GM23338 (cell line): ENCODE measurements around the gene LRMDA. TPM values are rescaled to one million over a fixed set of nuclear protein-coding genes. Genes with fewer than 3 reads are reported as not detected.

Source experiments
- ATAC-seq: fragments of 200-7000 bp; cut with Tn5 transposase; 3 replicates; pipeline ENCODE4 v1.9.1; 2020
- DNase-seq: peaks from one replicate; pipeline ENCODE4 v3.0.0-alpha.2; 2015; ENCODE audit warnings: low spot score
- H2AFZ ChIP-seq: fragments of 200-600 bp; sonication (generic); 2 replicates; pipeline ENCODE4 v1.8.0; 2016; ENCODE audit warnings: antibody characterized with exemption, mild to moderate bottlenecking, moderate library complexity
- H3F3A ChIP-seq: fragments of 200-600 bp; sonication (generic); replicated peaks from 2 replicates; pipeline ENCODE4 v1.8.0; 2017; ENCODE audit warnings: antibody characterized with exemption, mixed run types, low read depth
- H3K27ac ChIP-seq: fragments of 200-600 bp; sonication (generic); 2 replicates; pipeline ENCODE4 v1.6.1; 2016; ENCODE audit warnings: low read depth
- H3K27me3 ChIP-seq: fragments of 200-600 bp; sonication (generic); 2 replicates; pipeline ENCODE4 v1.8.0; 2016; ENCODE audit warnings: mild to moderate bottlenecking, mixed run types, moderate library complexity; ENCODE audit not compliant: insufficient read depth
- H3K36me3 ChIP-seq: fragments of 200-600 bp; sonication (generic); 2 replicates; pipeline ENCODE4 v1.8.0; 2016; ENCODE audit warnings: mild to moderate bottlenecking; ENCODE audit not compliant: insufficient read depth
- H3K4me1 ChIP-seq: fragments of 200-600 bp; sonication (generic); 2 replicates; pipeline ENCODE4 v1.8.0; 2016; ENCODE audit warnings: mild to moderate bottlenecking, moderate library complexity; ENCODE audit not compliant: insufficient read depth
- H3K4me2 ChIP-seq: fragments of 200-600 bp; sonication (generic); 2 replicates; pipeline ENCODE4 v1.7.1; 2017; ENCODE audit warnings: mixed run types
- H3K4me3 ChIP-seq: fragments of 200-600 bp; sonication (generic); 2 replicates; pipeline ENCODE4 v1.6.1; 2016; ENCODE audit warnings: mixed run types
- H3K79me2 ChIP-seq: fragments of 200-600 bp; sonication (generic); replicated peaks from 2 replicates; pipeline ENCODE4 v1.8.0; 2017; ENCODE audit warnings: mild to moderate bottlenecking; ENCODE audit not compliant: insufficient read depth
- H3K9me2 ChIP-seq: fragments of 200-600 bp; sonication (generic); 2 replicates; pipeline ENCODE4 v1.8.0; 2017; ENCODE audit not compliant: insufficient read depth
- H4K20me1 ChIP-seq: fragments of 200-600 bp; sonication (generic); replicated peaks from 2 replicates; pipeline ENCODE4 v1.8.0; 2017; ENCODE audit warnings: mild to moderate bottlenecking; ENCODE audit not compliant: insufficient read depth
- H3K27ac Mint-ChIP-seq: 2 replicates; pipeline ENCODE4 v1.8.0; 2020; ENCODE audit warnings: inconsistent platforms, mild to moderate bottlenecking, moderate library complexity, mixed read lengths
- H3K27me3 Mint-ChIP-seq: 3 replicates; pipeline ENCODE4 v1.8.0; 2022; ENCODE audit warnings: low read depth, mild to moderate bottlenecking, moderate library complexity, mixed read lengths, inconsistent platforms; ENCODE audit not compliant: insufficient read depth, poor library complexity
- H3K36me3 Mint-ChIP-seq: 3 replicates; pipeline ENCODE4 v1.8.0; 2021; ENCODE audit warnings: low read depth, mild to moderate bottlenecking, inconsistent platforms, moderate library complexity, mixed read lengths
- H3K4me1 Mint-ChIP-seq: 3 replicates; pipeline ENCODE4 v1.8.0; 2020; ENCODE audit warnings: mild to moderate bottlenecking, inconsistent platforms, mixed read lengths
- H3K4me3 Mint-ChIP-seq: 3 replicates; pipeline ENCODE4 v1.8.0; 2021; ENCODE audit warnings: moderate library complexity, mild to moderate bottlenecking, inconsistent platforms, mixed read lengths
- H3K9me3 Mint-ChIP-seq: 3 replicates; pipeline ENCODE4 v1.8.0; 2020; ENCODE audit warnings: moderate library complexity, mild to moderate bottlenecking, inconsistent platforms, mixed read lengths
- CREB1 ChIP-seq: fragments of 250-450 bp; sonication (Bioruptor Pico); IDR thresholded peaks from 2 replicates; pipeline ENCODE4 v1.5.0; 2020; ENCODE audit warnings: low read depth, mild to moderate bottlenecking, moderate library complexity
- CTCF ChIP-seq, 2 experiments: fragments of 200-600 bp in 1 of 2; sonication (generic) in 1 of 2; conservative IDR thresholded peaks; 2 replicates each; pipeline versions ENCODE4 v1.5.1 to v1.6.1; 2016 to 2017; ENCODE audit warnings: antibody characterized with exemption in 2 of 2, low read depth in 2 of 2, mild to moderate bottlenecking in 2 of 2, moderate library complexity in 1 of 2
- ETS1 ChIP-seq: IDR thresholded peaks from 2 replicates; pipeline ENCODE4 v1.6.1; 2016; ENCODE audit warnings: antibody characterized with exemption
- EZH2 ChIP-seq: fragments of 200-600 bp; sonication (generic); IDR thresholded peaks from one replicate; pipeline ENCODE4 v1.8.0; 2017; ENCODE audit warnings: antibody characterized with exemption, mild to moderate bottlenecking, low read depth; ENCODE audit not compliant: unreplicated experiment
- EZH2phosphoT487 ChIP-seq: fragments of 200-600 bp; sonication (generic); IDR thresholded peaks from one replicate; pipeline ENCODE4 v1.8.1; 2018; ENCODE audit warnings: antibody characterized with exemption; ENCODE audit not compliant: unreplicated experiment
- JUNB ChIP-seq: IDR thresholded peaks from one replicate; pipeline ENCODE4 v1.6.1; 2016; ENCODE audit warnings: antibody characterized with exemption; ENCODE audit not compliant: unreplicated experiment
- NANOG ChIP-seq: IDR thresholded peaks from 2 replicates; pipeline ENCODE4 v1.6.1; 2016; ENCODE audit warnings: antibody characterized with exemption, borderline replicate concordance
- POLR2AphosphoS5 ChIP-seq: IDR thresholded peaks from 2 replicates; pipeline ENCODE4 v1.6.1; 2016; ENCODE audit warnings: antibody characterized with exemption, low read depth
- REST ChIP-seq: IDR thresholded peaks from one replicate; pipeline ENCODE4 v1.6.1; 2018; ENCODE audit warnings: antibody characterized with exemption; ENCODE audit not compliant: unreplicated experiment
- STAT1 ChIP-seq: IDR thresholded peaks from one replicate; pipeline ENCODE4 v1.6.1; 2016; ENCODE audit warnings: antibody characterized with exemption; ENCODE audit not compliant: unreplicated experiment
- ZNF114 ChIP-seq: fragments of 250-450 bp; sonication (Bioruptor Pico); IDR thresholded peaks from 2 replicates; pipeline ENCODE4 v1.5.0; 2020; ENCODE audit warnings: mild to moderate bottlenecking, moderate library complexity
- ZNF331 ChIP-seq: fragments of 250-450 bp; sonication (Bioruptor Pico); IDR thresholded peaks from 2 replicates; pipeline ENCODE4 v1.5.0; 2020; ENCODE audit warnings: low read depth, mild to moderate bottlenecking, moderate library complexity
- ZNF462 ChIP-seq: fragments of 250-450 bp; sonication (Bioruptor Pico); IDR thresholded peaks from 2 replicates; pipeline ENCODE4 v1.5.0; 2020; ENCODE audit warnings: mild to moderate bottlenecking, moderate library complexity
- polyA plus RNA-seq: library from polyadenylated mRNA; unstranded; fragments of >200 nt; fragmentation: Nextera tagmentation; extraction: Ambion mirVana; gene quantifications from 2 replicates; pipeline ENCODE4 v1.2.1, GENCODE V29; 2016
- total RNA-seq: library from RNA; depleted of rRNA; stranded (reverse); fragments of >200 nt; shearing (Covaris generic); gene quantifications from 2 replicates; pipeline ENCODE4 v1.2.3, GENCODE V29; 2014

The LRMDA gene
- total and polyA plus RNA-seq, 2 experiments from 2014 or later: 0.90 to 1.8 TPM

- TF ChIP-seq ZNF462 (CRISPR knock-in tag): no peak
Observed at GRCh38 chr10:76479103-76479790, 1047.8 kb downstream of the LRMDA start (continued).

- no peaks in the 10 kb centered on the region for H3K4me1 Mint-ChIP-seq
- H3K4me3 Mint-ChIP-seq: no peak overlapping the region
- TF ChIP-seq STAT1 (no peak), POLR2AphosphoS5 (no peak), JUNB (no peak), EZH2phosphoT487 (no peak), REST (no peak), ZNF331 (no peak), CREB1 (CRISPR knock-in tag) (no peak), NANOG (no peak), ETS1 (no peak), ZNF114 (no peak), CTCF (conservative IDR thresholded peaks at IDR 0.05; ENCODE audit: low read depth in 2 of 2) (no peak), EZH2 (no peak)
Observed at GRCh38 chr10:76481178-76481577, 1049.8 kb downstream of the LRMDA start.

More at GRCh38 chr10:76481178-76481577, 1049.8 kb downstream of the LRMDA start:
- Mint-ChIP-seq H3K27ac (no peak overlapping the region), H3K27me3 (no peaks in the 10 kb centered on the region), H3K36me3 (no peaks in the 10 kb centered on the region), H3K9me3 (peaks cover 7% of the 10 kb centered on the region)
- no peaks in the 10 kb centered on the region for H3K4me1 ChIP-seq
- no peaks in the 10 kb centered on the region for H3K36me3 ChIP-seq
- no peaks in the 10 kb centered on the region for H3K79me2 ChIP-seq
- no peak overlapping the region for H3K27ac ChIP-seq
- H3K4me2 ChIP-seq: no peak overlapping the region
- no peaks in the 10 kb centered on the region for H3F3A ChIP-seq
- DNase-seq: no peak
- H3K9me2 ChIP-seq: no peaks in the 10 kb centered on the region
- no peak overlapping the region for H3K4me3 ChIP-seq
- no peak for ATAC-seq
- no peak overlapping the region for H2AFZ ChIP-seq
- H3K27me3 ChIP-seq: no peaks in the 10 kb centered on the region
- no peaks in the 10 kb centered on the region for H4K20me1 ChIP-seq
